K562 (cell line): ENCODE measurements around the gene TNFRSF6B. TPM values are rescaled to one million over a fixed set of nuclear protein-coding genes. Genes with fewer than 3 reads are reported as not detected.

ENCODE experiments used
- DACH1 ChIP-seq: fragments of 450-650 bp; IDR thresholded peaks from 2 replicates; pipeline ENCODE4 v1.6.1; 2018; ENCODE audit not compliant: partially characterized antibody
- FOS ChIP-seq: IDR thresholded peaks from 3 replicates; pipeline ENCODE4 v1.6.1; 2011; ENCODE audit not compliant: insufficient read length; ENCODE audit errors: extremely low read depth
- GTF2F1 ChIP-seq: IDR thresholded peaks from 2 replicates; pipeline ENCODE4 v1.6.1; 2011; ENCODE audit warnings: low read depth, low read length, improper control_type of control experiment
- KAT2B ChIP-seq: IDR thresholded peaks from one replicate; pipeline ENCODE4 v1.6.1; 2012; ENCODE audit warnings: low read depth, mild to moderate bottlenecking, control low read depth, inconsistent platforms, low read length, moderate library complexity
- KLF1 ChIP-seq: fragments of 450-650 bp; IDR thresholded peaks from 2 replicates; pipeline ENCODE4 v1.6.1; 2016; ENCODE audit warnings: missing genetic modification characterization, missing compliant biosample characterization
- LCOR ChIP-seq: sonication (generic); formaldehyde crosslinking; IDR thresholded peaks from 2 replicates; pipeline ENCODE4 v1.8.0; 2022; ENCODE audit warnings: mild to moderate bottlenecking, missing genetic modification reagents
- MTA1 ChIP-seq: fragments of 450-650 bp; IDR thresholded peaks from 2 replicates; pipeline ENCODE4 v1.6.1; 2017; ENCODE audit warnings: borderline replicate concordance
- SMARCE1 ChIP-seq: fragments of 450-650 bp; IDR thresholded peaks from 2 replicates; pipeline ENCODE4 v1.7.1; 2016; ENCODE audit warnings: mild to moderate bottlenecking
- U2AF1 ChIP-seq: fragments of 200-400 bp; formaldehyde crosslinking; optimal IDR thresholded peaks from 2 replicates; pipeline ENCODE3; 2017; ENCODE audit warnings: mild to moderate bottlenecking, low read depth, low read length, moderate library complexity
- ZNF140 ChIP-seq: fragments of 250-450 bp; sonication (Bioruptor Pico); IDR thresholded peaks from 2 replicates; pipeline ENCODE4 v1.8.0; 2021; ENCODE audit warnings: moderate library complexity, mild to moderate bottlenecking, inconsistent platforms
- ZNF668 ChIP-seq: fragments of 250-450 bp; sonication (Bioruptor Pico); IDR thresholded peaks from 2 replicates; pipeline ENCODE4 v1.8.0; 2022; ENCODE audit warnings: mild to moderate bottlenecking, inconsistent platforms
- polyA plus RNA-seq, 8 experiments: library from polyadenylated mRNA; depleted of rRNA in 4 of 8; stranded (reverse) in 5 of 8; unstranded in 3 of 8; fragments of >200 nt; fragmentation: Nextera tagmentation in 2 of 8; fragmentation: Illumina TruSeq in 1 of 8; extraction: Ambion mirVana in 2 of 8; extraction: Trizol in 1 of 8; gene quantifications; 2 replicates each; pipeline versions ENCODE4 v1.2.1 to v1.2.3, GENCODE V29; 2011 to 2014; ENCODE audit warnings: inconsistent platforms in 1 of 8, missing spikeins in 1 of 8
- total RNA-seq, 7 experiments: library from RNA; depleted of rRNA in 6 of 7; stranded (reverse); fragments of >200 nt in 6 of 7; fragmentation: Illumina TruSeq in 2 of 7; extraction: Trizol in 2 of 7; gene quantifications; 2 replicates each; pipeline versions ENCODE4 v1.2.1 to v1.2.3, GENCODE V29; 2011 to 2021; ENCODE audit warnings: low replicate concordance in 1 of 7
- TF ChIP-seq, protein P1 (sequence below): fragments of 200-800 bp; sonication (Bioruptor generic); IDR thresholded peaks from 2 replicates; pipeline ENCODE4 v1.6.1; 2016; ENCODE audit warnings: missing genetic modification characterization, missing compliant biosample characterization
- TF ChIP-seq, protein P2 (sequence below): fragments of 450-650 bp; IDR thresholded peaks from 2 replicates; pipeline ENCODE4 v1.6.1; 2016; ENCODE audit warnings: antibody characterized with exemption
- TF ChIP-seq, protein P3 (sequence below): fragments of 450-650 bp; formaldehyde crosslinking; IDR thresholded peaks from 2 replicates; pipeline ENCODE4 v1.4.0; 2020; ENCODE audit warnings: mild to moderate bottlenecking, moderate library complexity
- TF ChIP-seq, protein P4 (sequence below), 2 experiments: IDR thresholded peaks in 1 of 2; conservative IDR thresholded peaks in 1 of 2; 2 replicates each; pipeline ENCODE4 v1.6.1; 2016; ENCODE audit warnings: low read depth in 2 of 2, mild to moderate bottlenecking in 1 of 2, missing compliant biosample characterization in 1 of 2, missing genetic modification characterization in 1 of 2, moderate library complexity in 1 of 2
- TF ChIP-seq, protein P5 (sequence below): fragments of 250-450 bp; sonication (Bioruptor Pico); IDR thresholded peaks from 2 replicates; pipeline ENCODE4 v1.8.0; 2021; ENCODE audit warnings: borderline replicate concordance, mild to moderate bottlenecking, moderate library complexity; ENCODE audit not compliant: poor library complexity, severe bottlenecking

TNFRSF6B gene
- total and polyA plus RNA-seq, 9 of the 15 experiments (the other 6 are each of a cell fraction or from before 2014, with no cell fraction given): 0.10 to 3.5 (median 0.32) TPM; not detected in 6

GRCh38 chr20:63707558-63708300 is 11.3 kb downstream of the TNFRSF6B start, which contains the start of the genes ARFRP1 and ZGPAT (continued):
- TF ChIP-seq, protein P1, sequence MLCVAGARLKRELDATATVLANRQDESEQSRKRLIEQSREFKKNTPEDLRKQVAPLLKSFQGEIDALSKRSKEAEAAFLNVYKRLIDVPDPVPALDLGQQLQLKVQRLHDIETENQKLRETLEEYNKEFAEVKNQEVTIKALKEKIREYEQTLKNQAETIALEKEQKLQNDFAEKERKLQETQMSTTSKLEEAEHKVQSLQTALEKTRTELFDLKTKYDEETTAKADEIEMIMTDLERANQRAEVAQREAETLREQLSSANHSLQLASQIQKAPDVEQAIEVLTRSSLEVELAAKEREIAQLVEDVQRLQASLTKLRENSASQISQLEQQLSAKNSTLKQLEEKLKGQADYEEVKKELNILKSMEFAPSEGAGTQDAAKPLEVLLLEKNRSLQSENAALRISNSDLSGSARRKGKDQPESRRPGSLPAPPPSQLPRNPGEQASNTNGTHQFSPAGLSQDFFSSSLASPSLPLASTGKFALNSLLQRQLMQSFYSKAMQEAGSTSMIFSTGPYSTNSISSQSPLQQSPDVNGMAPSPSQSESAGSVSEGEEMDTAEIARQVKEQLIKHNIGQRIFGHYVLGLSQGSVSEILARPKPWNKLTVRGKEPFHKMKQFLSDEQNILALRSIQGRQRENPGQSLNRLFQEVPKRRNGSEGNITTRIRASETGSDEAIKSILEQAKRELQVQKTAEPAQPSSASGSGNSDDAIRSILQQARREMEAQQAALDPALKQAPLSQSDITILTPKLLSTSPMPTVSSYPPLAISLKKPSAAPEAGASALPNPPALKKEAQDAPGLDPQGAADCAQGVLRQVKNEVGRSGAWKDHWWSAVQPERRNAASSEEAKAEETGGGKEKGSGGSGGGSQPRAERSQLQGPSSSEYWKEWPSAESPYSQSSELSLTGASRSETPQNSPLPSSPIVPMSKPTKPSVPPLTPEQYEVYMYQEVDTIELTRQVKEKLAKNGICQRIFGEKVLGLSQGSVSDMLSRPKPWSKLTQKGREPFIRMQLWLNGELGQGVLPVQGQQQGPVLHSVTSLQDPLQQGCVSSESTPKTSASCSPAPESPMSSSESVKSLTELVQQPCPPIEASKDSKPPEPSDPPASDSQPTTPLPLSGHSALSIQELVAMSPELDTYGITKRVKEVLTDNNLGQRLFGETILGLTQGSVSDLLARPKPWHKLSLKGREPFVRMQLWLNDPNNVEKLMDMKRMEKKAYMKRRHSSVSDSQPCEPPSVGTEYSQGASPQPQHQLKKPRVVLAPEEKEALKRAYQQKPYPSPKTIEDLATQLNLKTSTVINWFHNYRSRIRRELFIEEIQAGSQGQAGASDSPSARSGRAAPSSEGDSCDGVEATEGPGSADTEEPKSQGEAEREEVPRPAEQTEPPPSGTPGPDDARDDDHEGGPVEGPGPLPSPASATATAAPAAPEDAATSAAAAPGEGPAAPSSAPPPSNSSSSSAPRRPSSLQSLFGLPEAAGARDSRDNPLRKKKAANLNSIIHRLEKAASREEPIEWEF (CRISPR knock-in tag): no peak
- TF ChIP-seq, protein P2, sequence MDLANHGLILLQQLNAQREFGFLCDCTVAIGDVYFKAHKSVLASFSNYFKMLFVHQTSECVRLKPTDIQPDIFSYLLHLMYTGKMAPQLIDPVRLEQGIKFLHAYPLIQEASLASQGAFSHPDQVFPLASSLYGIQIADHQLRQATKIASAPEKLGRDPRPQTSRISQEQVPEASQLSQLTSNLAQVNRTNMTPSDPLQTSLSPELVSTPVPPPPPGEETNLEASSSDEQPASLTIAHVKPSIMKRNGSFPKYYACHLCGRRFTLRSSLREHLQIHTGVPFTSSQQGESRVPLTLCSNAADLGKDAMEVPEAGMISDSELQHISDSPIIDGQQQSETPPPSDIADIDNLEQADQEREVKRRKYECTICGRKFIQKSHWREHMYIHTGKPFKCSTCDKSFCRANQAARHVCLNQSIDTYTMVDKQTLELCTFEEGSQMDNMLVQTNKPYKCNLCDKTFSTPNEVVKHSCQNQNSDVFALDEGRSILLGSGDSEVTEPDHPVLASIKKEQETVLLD: no peak
- TF ChIP-seq, protein P3, sequence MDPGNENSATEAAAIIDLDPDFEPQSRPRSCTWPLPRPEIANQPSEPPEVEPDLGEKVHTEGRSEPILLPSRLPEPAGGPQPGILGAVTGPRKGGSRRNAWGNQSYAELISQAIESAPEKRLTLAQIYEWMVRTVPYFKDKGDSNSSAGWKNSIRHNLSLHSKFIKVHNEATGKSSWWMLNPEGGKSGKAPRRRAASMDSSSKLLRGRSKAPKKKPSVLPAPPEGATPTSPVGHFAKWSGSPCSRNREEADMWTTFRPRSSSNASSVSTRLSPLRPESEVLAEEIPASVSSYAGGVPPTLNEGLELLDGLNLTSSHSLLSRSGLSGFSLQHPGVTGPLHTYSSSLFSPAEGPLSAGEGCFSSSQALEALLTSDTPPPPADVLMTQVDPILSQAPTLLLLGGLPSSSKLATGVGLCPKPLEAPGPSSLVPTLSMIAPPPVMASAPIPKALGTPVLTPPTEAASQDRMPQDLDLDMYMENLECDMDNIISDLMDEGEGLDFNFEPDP (CRISPR knock-in tag): no peak
- TF ChIP-seq ZNF668 (CRISPR knock-in tag) (no peak), KLF1 (tag) (peak; percentile 66; the same call in 1 of the 2 replicates), ZNF140 (no peak), U2AF1 (peak; percentile 70), LCOR (no peak), GTF2F1 (no peak), SMARCE1 (no peak), KAT2B (no peak), MTA1 (no peak), DACH1 (no peak), FOS (no peak)
- TF ChIP-seq, protein P4, sequence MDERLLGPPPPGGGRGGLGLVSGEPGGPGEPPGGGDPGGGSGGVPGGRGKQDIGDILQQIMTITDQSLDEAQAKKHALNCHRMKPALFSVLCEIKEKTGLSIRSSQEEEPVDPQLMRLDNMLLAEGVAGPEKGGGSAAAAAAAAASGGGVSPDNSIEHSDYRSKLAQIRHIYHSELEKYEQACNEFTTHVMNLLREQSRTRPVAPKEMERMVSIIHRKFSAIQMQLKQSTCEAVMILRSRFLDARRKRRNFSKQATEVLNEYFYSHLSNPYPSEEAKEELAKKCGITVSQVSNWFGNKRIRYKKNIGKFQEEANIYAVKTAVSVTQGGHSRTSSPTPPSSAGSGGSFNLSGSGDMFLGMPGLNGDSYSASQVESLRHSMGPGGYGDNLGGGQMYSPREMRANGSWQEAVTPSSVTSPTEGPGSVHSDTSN (CRISPR knock-in tag; IDR thresholded peaks at IDR 0.05; ENCODE audit: low read depth): no peak
- TF ChIP-seq, protein P4 (tag; conservative IDR thresholded peaks at IDR 0.05; ENCODE audit: low read depth): no peak
- TF ChIP-seq, protein P5, sequence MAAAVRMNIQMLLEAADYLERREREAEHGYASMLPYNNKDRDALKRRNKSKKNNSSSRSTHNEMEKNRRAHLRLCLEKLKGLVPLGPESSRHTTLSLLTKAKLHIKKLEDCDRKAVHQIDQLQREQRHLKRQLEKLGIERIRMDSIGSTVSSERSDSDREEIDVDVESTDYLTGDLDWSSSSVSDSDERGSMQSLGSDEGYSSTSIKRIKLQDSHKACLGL (CRISPR knock-in tag): no peak
